BLaER1 treated with 17β-estradiol and CSF1 and Interleukin-3, amounts not matched to agents 10 nM and 100 nM (cell line): Measurements from ENCODE around the gene ZNF117.
"Not testable (repeated sequence)": the region's sequence is repeated elsewhere in the genome, so short reads cannot be mapped to it uniquely, and the experiment has no call there.

Experiments used
- H3K27ac ChIP-seq, 11 experiments: shearing (Covaris generic); formaldehyde crosslinking; 2 replicates each; pipeline ENCODE4 v1.8.1; 2022
- H3K27me3 ChIP-seq, 11 experiments: shearing (Covaris generic); formaldehyde crosslinking; 2 replicates each; pipeline ENCODE4 v1.8.1; 2022
- H3K36me3 ChIP-seq, 11 experiments: shearing (Covaris generic); formaldehyde crosslinking; 2 replicates each; pipeline ENCODE4 v1.8.1; 2022
- H3K4me1 ChIP-seq, 10 experiments: shearing (Covaris generic); formaldehyde crosslinking; 2 replicates each; pipeline ENCODE4 v1.8.1; 2022
- H3K4me2 ChIP-seq, 11 experiments: shearing (Covaris generic); formaldehyde crosslinking; 2 replicates each; pipeline ENCODE4 v1.8.1; 2022
- H3K4me3 ChIP-seq, 10 experiments: shearing (Covaris generic); formaldehyde crosslinking; 2 replicates each; pipeline ENCODE4 v1.8.1; 2022
- H3K9ac ChIP-seq, 11 experiments: shearing (Covaris generic); formaldehyde crosslinking; 2 replicates each; pipeline ENCODE4 v1.8.1; 2022
- H3K9me3 ChIP-seq, 11 experiments: shearing (Covaris generic); formaldehyde crosslinking; replicated peaks in 1 of 11; 2 replicates each; pipeline ENCODE4 v1.8.1; 2022
- H4K20me1 ChIP-seq, 11 experiments: shearing (Covaris generic); formaldehyde crosslinking; 2 replicates each; pipeline ENCODE4 v1.8.1; 2022
- Cebpa-rat ChIP-seq, 11 experiments: shearing (Covaris generic); IDR thresholded peaks; 2 replicates each; pipeline ENCODE4 v1.8.1; 2022

Gene ZNF117

DNA sequence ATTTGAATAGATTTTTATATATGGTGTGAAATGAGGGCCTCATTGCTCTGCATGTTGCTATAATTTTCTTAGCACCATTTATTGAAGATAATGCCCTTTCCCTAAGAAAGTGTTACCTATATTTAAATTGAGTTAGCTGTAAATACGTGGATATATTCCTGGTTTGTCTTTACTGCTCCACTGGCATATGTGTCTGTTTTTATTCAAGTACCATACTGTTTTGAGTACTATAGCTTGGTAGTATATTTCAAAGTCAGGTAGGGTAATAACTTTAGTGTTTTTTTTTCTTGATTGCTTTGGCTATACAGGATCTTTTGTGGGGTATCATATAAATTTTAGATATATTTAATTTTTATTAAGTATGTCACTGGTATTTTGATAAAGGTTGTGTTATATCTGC lies 56.4 kb downstream of the ZNF117 start:
- Histone ChIP-seq H3K27ac (no peak overlapping the region), H3K9me3 (peaks cover 48 to 68% (median 61%) of the 10 kb centered on the region in 11 experiments), H4K20me1 (no peaks in the 10 kb centered on the region), H3K4me1 (no peaks in the 10 kb centered on the region), H3K36me3 (peaks cover 44 to 89% (median 61%) of the 10 kb centered on the region in 11 experiments), H3K4me3 (no peak overlapping the region), H3K9ac (no peak overlapping the region), H3K27me3 (no peaks in the 10 kb centered on the region), H3K4me2 (no peak overlapping the region)
- no peak for TF ChIP-seq Cebpa-rat (IDR thresholded peaks at IDR 0.05)

- Histone ChIP-seq H3K9me3 (peaks cover 97 to 100% (median 100%) of the 10 kb centered on the region in 11 experiments), H3K4me3 (peak overlapping the region in 6 of 10 experiments; percentile 6 to 47 (median 19); a peak in 6 of 20 replicates), H3K36me3 (peaks cover 90 to 100% (median 96%) of the 10 kb centered on the region in 11 experiments)
- not testable (repeated sequence) for H3K27ac ChIP-seq, H3K4me2 ChIP-seq, H3K27me3 ChIP-seq, H3K9ac ChIP-seq, H4K20me1 ChIP-seq, H3K4me1 ChIP-seq
Observed at GRCh38 chr7:64928252-64929187, 62.3 kb downstream of the ZNF117 start.
